ENCODE results near the gene CATSPER1. TPM values are rescaled to one million over a fixed set of nuclear protein-coding genes. Genes with fewer than 3 reads are reported as not detected.

The CATSPER1 gene
- total and polyA plus RNA-seq, 8 donors: 0.24 to 2.6 (median 1.2) TPM; not detected in 5

- Histone ChIP-seq H3K27me3 (no peaks in the 10 kb centered on the region), H3K4me3 (no peak overlapping the region), H3K9me3 (no peaks in the 10 kb centered on the region), H3K27ac (no peak overlapping the region), H3K36me3 (peaks cover 0 to 36% of the 10 kb centered on the region in 2 donors), H3K4me1 (no peaks in the 10 kb centered on the region)
- no peak for DNase-seq
- ATAC-seq: no peak
- TF ChIP-seq CTCF (IDR thresholded peaks at IDR 0.05): no peak
- intact Hi-C loops (cut with DNase I): loop anchor here in 1 of 2 donors (10.0 kb wide), 1 partner anchor 97 kb away; the partner anchor contains the start of gene FIBP
Measured at GRCh38 chr11:65981972-65982823, 44.1 kb downstream of the CATSPER1 start.

- Histone ChIP-seq H3K9me3 (no peaks in the 10 kb centered on the region), H3K4me1 (no peaks in the 10 kb centered on the region), H3K36me3 (peaks cover 0 to 46% of the 10 kb centered on the region in 2 donors), H3K27me3 (no peaks in the 10 kb centered on the region), H3K27ac (no peak overlapping the region), H3K4me3 (no peak overlapping the region)
- ATAC-seq (no peak), DNase-seq (no peak)
- no peak for TF ChIP-seq CTCF (IDR thresholded peaks at IDR 0.05)
- intact Hi-C loops (cut with DNase I): loop anchor here in 1 of 2 donors (10.0 kb wide), 1 partner anchor 96 kb away; the partner anchor contains the start of gene FIBP
Measured at GRCh38 chr11:65981101-65981740, 45.1 kb downstream of the CATSPER1 start.

GRCh38 chr11:65979261-65979759, 47.0 kb downstream of the CATSPER1 start:
- peaks cover 0 to 56% of the 10 kb centered on the region in 2 donors for H3K36me3 ChIP-seq
- no peaks in the 10 kb centered on the region for H3K4me1 ChIP-seq
- TF ChIP-seq CTCF (IDR thresholded peaks at IDR 0.05): no peak
- no peak overlapping the region for H3K27ac ChIP-seq
- no peak overlapping the region for H3K4me3 ChIP-seq
- ATAC-seq: no peak
- H3K27me3 ChIP-seq: no peaks in the 10 kb centered on the region
- intact Hi-C loops (cut with DNase I): no loop called here
- no peaks in the 10 kb centered on the region for H3K9me3 ChIP-seq
- DNase-seq: no peak

- ATAC-seq (no peak), DNase-seq (no peak)
Measured at GRCh38 chr11:65978391-65979238, 47.7 kb downstream of the CATSPER1 start.

More at GRCh38 chr11:65978391-65979238, 47.7 kb downstream of the CATSPER1 start:
- Histone ChIP-seq H3K27ac (no peak overlapping the region), H3K9me3 (no peaks in the 10 kb centered on the region), H3K4me3 (no peak overlapping the region), H3K36me3 (peaks cover 0 to 56% of the 10 kb centered on the region in 2 donors), H3K27me3 (no peaks in the 10 kb centered on the region), H3K4me1 (no peaks in the 10 kb centered on the region)
- intact Hi-C loops (cut with DNase I): no loop called here
- TF ChIP-seq CTCF (IDR thresholded peaks at IDR 0.05): no peak
